Lower leg skin (tissue), 4 donors: ENCODE results near the gene CBR1. TPM values are rescaled to one million over a fixed set of nuclear protein-coding genes. Genes with fewer than 3 reads are reported as not detected.

Experiments used
- DNase-seq, 2 donors: peaks; one replicate each; pipeline ENCODE4 v3.0.0-alpha.2; 2019; ENCODE audit warnings: low spot score in 2 of 2
- H3K4me3 ChIP-seq: fragments of 200-600 bp; sonication (generic); 2 replicates; pipeline ENCODE4 v1.5.1; 2017; ENCODE audit warnings: mild to moderate bottlenecking, low read depth; ENCODE audit not compliant: poor library complexity, severe bottlenecking
- POLR2A ChIP-seq, 2 donors: fragments of 450-650 bp; IDR thresholded peaks; one replicate each; pipeline ENCODE4 v1.6.1; 2016 to 2017; ENCODE audit warnings: antibody characterized with exemption in 2 of 2, mild to moderate bottlenecking in 1 of 2, moderate library complexity in 1 of 2
- WGBS, 2 donors: methylation state at CpG; one replicate each; pipeline ENCODE4 v1.1.5; 2018; 5-methylcytosine and 5-hydroxymethylcytosine counted together
- intact Hi-C: fragments of 100-400 bp; cut with DNase I; formaldehyde crosslinking; loops from one replicate; pipeline ENCODE4 v1.15.0; 2023; ENCODE audit warnings: low total_unique reads
- total RNA-seq, 4 donors: library from RNA; depleted of rRNA; stranded (reverse); fragments of >200 nt; gene quantifications; one replicate each; pipeline ENCODE4 v1.1.0, GENCODE V29; 2016
- TF ChIP-seq, protein P1 (sequence below), 3 donors: fragments of 450-650 bp; IDR thresholded peaks; one replicate each; pipeline ENCODE4 v1.5.1; 2016; ENCODE audit warnings: antibody characterized with exemption in 3 of 3, mild to moderate bottlenecking in 3 of 3, moderate library complexity in 2 of 3

CBR1 gene
- total RNA-seq, 4 donors from 2014 or later, result 312 to 945 (median 473) TPM

DNA sequence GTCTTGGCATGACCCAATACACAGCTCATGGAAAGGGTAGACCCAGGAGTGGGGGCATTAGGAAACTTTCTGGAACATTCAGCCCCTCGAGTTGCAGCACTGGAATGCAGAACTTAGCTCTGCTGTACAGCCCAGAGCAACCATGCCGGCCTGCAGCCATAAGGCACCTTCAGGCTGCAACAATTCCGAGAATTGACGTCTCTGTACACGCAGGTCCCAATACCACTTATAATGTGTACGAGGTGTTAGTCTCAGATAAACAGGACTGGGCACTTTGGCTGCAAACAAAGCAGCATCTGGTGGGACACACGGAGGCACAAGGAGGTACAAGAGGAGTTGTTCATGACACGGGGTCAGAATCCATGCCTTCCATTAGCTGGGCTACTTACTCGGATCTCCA lies 7.9 kb downstream of the CBR1 start:
- WGBS, 2 donors, result 45 to 90% methylated on average over 9 of the region's 9 CpGs
- intact Hi-C loops, result no loop called here
- no peak for DNase-seq
- H3K4me3 ChIP-seq, result no peak overlapping the region
- TF ChIP-seq, protein P1, sequence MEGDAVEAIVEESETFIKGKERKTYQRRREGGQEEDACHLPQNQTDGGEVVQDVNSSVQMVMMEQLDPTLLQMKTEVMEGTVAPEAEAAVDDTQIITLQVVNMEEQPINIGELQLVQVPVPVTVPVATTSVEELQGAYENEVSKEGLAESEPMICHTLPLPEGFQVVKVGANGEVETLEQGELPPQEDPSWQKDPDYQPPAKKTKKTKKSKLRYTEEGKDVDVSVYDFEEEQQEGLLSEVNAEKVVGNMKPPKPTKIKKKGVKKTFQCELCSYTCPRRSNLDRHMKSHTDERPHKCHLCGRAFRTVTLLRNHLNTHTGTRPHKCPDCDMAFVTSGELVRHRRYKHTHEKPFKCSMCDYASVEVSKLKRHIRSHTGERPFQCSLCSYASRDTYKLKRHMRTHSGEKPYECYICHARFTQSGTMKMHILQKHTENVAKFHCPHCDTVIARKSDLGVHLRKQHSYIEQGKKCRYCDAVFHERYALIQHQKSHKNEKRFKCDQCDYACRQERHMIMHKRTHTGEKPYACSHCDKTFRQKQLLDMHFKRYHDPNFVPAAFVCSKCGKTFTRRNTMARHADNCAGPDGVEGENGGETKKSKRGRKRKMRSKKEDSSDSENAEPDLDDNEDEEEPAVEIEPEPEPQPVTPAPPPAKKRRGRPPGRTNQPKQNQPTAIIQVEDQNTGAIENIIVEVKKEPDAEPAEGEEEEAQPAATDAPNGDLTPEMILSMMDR (IDR thresholded peaks at IDR 0.05), result no peak
- no peak for TF ChIP-seq POLR2A (IDR thresholded peaks at IDR 0.05)

DNA sequence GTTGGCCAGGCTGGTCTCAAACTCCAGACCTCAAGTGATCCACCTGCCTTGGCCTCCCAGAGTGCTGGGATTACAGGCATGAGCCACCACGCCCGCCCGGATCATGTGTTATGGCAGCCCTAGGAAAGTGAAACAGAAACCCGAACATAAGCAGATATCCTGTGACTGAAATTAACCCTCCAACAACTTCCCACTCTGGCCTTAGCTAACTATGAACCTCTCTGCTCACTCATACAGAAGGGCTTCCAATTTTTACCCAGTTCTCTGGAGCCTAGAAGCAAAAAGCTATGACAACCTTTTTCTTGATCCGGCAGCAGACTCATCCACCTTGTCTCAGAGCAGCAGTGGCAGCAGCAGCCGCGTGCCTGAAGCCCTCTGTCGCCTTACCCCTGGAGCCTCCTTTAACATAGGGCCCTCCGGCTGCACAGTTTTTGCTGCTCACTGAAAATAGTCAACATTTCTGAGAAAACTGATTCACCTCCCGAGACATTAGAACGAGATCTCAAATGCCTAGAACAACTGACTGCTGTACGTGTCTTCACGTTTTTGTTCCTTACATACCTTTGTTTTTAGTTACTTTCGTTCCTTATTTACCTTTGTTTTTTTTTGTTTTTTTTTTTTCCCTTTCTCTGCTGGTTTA lies 9.3 kb downstream of the CBR1 start:
- intact Hi-C loops, result no loop called here
- H3K4me3 ChIP-seq, result no peak overlapping the region
- 77 to 81% methylated on average over 14 of the region's 14 CpGs for WGBS, 2 donors
- no peak for DNase-seq
- TF ChIP-seq, protein P1 (IDR thresholded peaks at IDR 0.05), result no peak

DNA sequence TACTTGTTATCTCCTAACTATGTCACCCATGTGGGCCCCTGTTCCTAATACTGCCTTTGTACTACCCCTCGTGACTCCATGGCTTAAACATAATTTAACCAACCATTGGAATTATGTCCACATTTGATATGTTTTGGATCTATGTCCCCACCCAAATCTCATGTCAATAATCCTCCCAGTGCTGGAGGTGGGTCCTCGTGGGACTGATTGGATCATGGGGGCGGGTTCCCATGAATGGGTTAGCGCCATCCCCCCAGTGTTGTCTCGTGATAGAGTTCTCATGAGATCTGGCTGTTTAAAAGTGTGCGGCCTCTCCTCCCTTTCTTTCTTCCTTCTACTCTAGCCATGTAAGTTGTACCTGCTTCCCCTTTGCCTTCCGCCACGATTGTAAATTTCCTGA lies 9.8 kb downstream of the CBR1 start:
- WGBS, 2 donors, result 85 to 89% methylated on average over 8 of the region's 8 CpGs
- no peak for TF ChIP-seq POLR2A (IDR thresholded peaks at IDR 0.05)
- TF ChIP-seq, protein P1 (IDR thresholded peaks at IDR 0.05), result no peak
- intact Hi-C loops, result no loop called here
- no peak for DNase-seq
- H3K4me3 ChIP-seq, result no peak overlapping the region

DNA sequence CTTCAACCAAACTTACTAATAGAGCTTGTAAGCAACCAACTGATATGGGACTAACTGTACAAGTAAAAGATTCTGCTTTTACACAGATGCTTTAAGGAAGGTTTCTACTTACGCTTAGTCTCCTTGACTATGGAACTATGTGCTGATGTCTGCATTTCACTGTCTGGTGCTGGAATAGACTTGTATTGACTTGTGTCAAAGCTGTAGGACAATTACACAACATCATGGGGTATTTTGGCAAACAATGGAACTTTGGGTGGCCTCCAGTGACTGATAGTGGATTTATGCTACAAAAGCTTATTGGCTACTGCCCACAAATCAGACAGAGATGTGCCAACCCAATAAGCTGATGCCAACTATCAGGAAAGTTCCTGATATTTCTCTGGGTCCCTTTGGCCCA lies 10.6 kb downstream of the CBR1 start:
- TF ChIP-seq POLR2A (IDR thresholded peaks at IDR 0.05), result no peak
- TF ChIP-seq, protein P1 (IDR thresholded peaks at IDR 0.05), result no peak
- intact Hi-C loops, result no loop called here
- H3K4me3 ChIP-seq, result no peak overlapping the region
- WGBS, 2 donors, result 53 to 65% methylated on average over 1 of the region's 1 CpG
- peak in 1 of 2 donors; percentile 50 for DNase-seq

DNA sequence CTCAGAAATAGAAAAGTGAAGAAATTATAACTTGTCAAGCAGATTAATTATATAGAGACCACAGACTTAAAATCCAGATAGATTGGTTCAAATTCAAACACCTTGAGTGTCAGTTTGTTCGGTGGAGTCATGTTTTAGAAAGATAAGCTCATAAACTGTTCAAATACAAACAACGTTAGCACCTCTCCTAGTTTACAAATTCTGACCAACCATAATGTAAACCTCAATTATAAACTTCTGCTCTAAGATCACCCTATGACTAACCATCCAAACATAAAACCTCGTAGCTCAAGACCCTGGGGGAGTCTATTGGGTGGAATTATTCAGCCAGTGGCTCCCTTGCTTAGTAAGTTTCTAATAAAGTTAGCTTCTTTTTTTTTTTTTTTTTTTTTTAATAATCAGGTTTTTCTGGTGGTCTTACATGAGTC lies 12.4 kb downstream of the CBR1 start:
- no peak for DNase-seq
- no peak overlapping the region for H3K4me3 ChIP-seq
- intact Hi-C loops, result no loop called here
- no peak for TF ChIP-seq POLR2A (IDR thresholded peaks at IDR 0.05)
- TF ChIP-seq, protein P1 (IDR thresholded peaks at IDR 0.05), result no peak
- WGBS, 2 donors, result 71 to 94% methylated on average over 3 of the region's 3 CpGs
